ENCODE data around the gene CLEC18A. TPM values are rescaled to one million over a fixed set of nuclear protein-coding genes. Genes with fewer than 3 reads are reported as not detected.

The CLEC18A gene
- total RNA-seq, 1 experiment from 2014 or later, result 1.6 TPM

DNA sequence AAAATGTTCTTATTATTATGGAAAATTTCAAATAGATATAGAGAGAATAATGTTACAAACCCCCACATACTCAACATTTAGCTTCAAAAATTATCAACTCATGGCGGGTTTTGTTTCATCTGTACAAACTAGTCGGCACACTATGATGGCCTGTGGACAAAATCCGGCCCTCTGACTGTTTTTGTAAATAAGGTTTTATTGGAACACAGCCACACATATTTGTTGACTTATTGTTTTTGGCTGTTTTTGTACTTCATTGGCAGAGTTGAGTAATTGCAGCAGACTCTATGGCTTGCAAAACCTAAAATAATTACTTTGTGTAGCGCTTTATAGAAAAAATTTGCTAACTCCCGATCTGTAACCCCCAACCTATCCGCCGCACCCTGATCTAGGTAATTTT is 41.4 kb upstream of the CLEC18A start:
- no peak overlapping the region for H2BK5ac ChIP-seq (ENCODE audit: insufficient read length, low read length)
- H3K14ac ChIP-seq (ENCODE audit: insufficient read depth, low read length), result no peak overlapping the region
- H2BK12ac ChIP-seq (ENCODE audit: insufficient read length, low read depth, low read length), result no peak overlapping the region
- no peaks in the 10 kb centered on the region for H4K20me1 ChIP-seq (ENCODE audit: control insufficient read depth, insufficient read depth, insufficient read length)
- no peak overlapping the region for H2BK120ac ChIP-seq (ENCODE audit: low read depth, low read length, poor library complexity, severe bottlenecking)
- Mint-ChIP-seq H3K9me3 (no peaks in the 10 kb centered on the region), H3K27me3 (ENCODE audit: low read depth) (no peaks in the 10 kb centered on the region), H3K4me3 (no peak overlapping the region), H3K36me3 (ENCODE audit: insufficient read depth in 1 of 3, low read depth in 3 of 3) (peaks cover 14 to 22% (median 17%) of the 10 kb centered on the region in 3 experiments; a peak in 6 of 7 replicates), H3K4me1 (peaks cover 5% of the 10 kb centered on the region in 2 experiments), H3K27ac (no peak overlapping the region)
- no peak for DNase-seq
- no peak overlapping the region for H3K27ac ChIP-seq (ENCODE audit: insufficient read length, low read depth, low read length)
- no peaks in the 10 kb centered on the region for H3K4me1 ChIP-seq (ENCODE audit: insufficient read depth, low read length)
- H4K91ac ChIP-seq (ENCODE audit: insufficient read length, low read depth, low read length), result no peak overlapping the region
- no peak overlapping the region for H2AFZ ChIP-seq (ENCODE audit: low read length)
- no peaks in the 10 kb centered on the region for H3K79me1 ChIP-seq (ENCODE audit: insufficient read depth, low read depth, low read length, poor library complexity, severe bottlenecking)
- no peak overlapping the region for H3K4ac ChIP-seq (ENCODE audit: low read depth, low read length)
- no peak for TF ChIP-seq CTCF (conservative IDR thresholded peaks at IDR 0.05)
- H3K4me2 ChIP-seq (ENCODE audit: insufficient read depth, insufficient read length, low read length), result no peak overlapping the region
- H3K23me2 ChIP-seq (ENCODE audit: insufficient read length, low read depth, low read length, poor library complexity, severe bottlenecking), result no peaks in the 10 kb centered on the region
- H4K5ac ChIP-seq (ENCODE audit: insufficient read length, low read depth, low read length), result no peak overlapping the region
- no peak overlapping the region for H2AK5ac ChIP-seq (ENCODE audit: insufficient read length, low read length)
- no CpG with 5 or more reads among the region's 7 CpGs for WGBS (ENCODE audit: extremely low coverage, insufficient read length, low lambda C conversion rate)
- H4K8ac ChIP-seq (replicated peaks; ENCODE audit: insufficient read length, low read depth, low read length), result no peak overlapping the region
- H2BK20ac ChIP-seq (ENCODE audit: low read depth, low read length, poor library complexity, severe bottlenecking), result no peak overlapping the region
- H3K79me2 ChIP-seq (ENCODE audit: insufficient read depth, low read length), result no peaks in the 10 kb centered on the region
- no peak overlapping the region for H3K23ac ChIP-seq (ENCODE audit: insufficient read length, low read depth, low read length)
- H2BK15ac ChIP-seq (ENCODE audit: low read depth, low read length), result no peak overlapping the region
- H3K56ac ChIP-seq (ENCODE audit: insufficient read length, low read depth, low read length), result no peak overlapping the region
- H3K27me3 ChIP-seq (ENCODE audit: insufficient read depth, low read length), result no peaks in the 10 kb centered on the region
- H3K9me3 ChIP-seq (ENCODE audit: control insufficient read depth, low read depth, low read length), result no peaks in the 10 kb centered on the region
- H3T11ph ChIP-seq (ENCODE audit: low read length), result no peak overlapping the region
- H3K18ac ChIP-seq (ENCODE audit: insufficient read length, low read depth, low read length), result no peak overlapping the region
- no peak overlapping the region for H3K9ac ChIP-seq (ENCODE audit: extremely low read depth, insufficient read length, low read length)
